Fibroblast of upper back skin (primary cell): ENCODE measurements around the gene NDUFC2.

ENCODE experiments used
- DNase-seq: peaks from one replicate; pipeline ENCODE4 v3.0.0-alpha.2; 2013

Gene NDUFC2

GRCh38 chr11:78025378-78025777, 54.3 kb downstream of the NDUFC2 start:
- DNase-seq, result no peak

GRCh38 chr11:78023426-78023825, 56.2 kb downstream of the NDUFC2 start:
- DNase-seq, result no peak

- peak; percentile 11 for DNase-seq
Measured at GRCh38 chr11:78022397-78023396, 57.0 kb downstream of the NDUFC2 start, which contains the start of gene KCTD14. Gene KCTD14, minus strand, starts transcription at chr11:78023276. Its CDS starts 27 bp downstream, at chr11:78023249.

GRCh38 chr11:78021611-78022010, 58.1 kb downstream of the NDUFC2 start:
- DNase-seq, result no peak

GRCh38 chr11:78020246-78020645, 59.4 kb downstream of the NDUFC2 start:
- DNase-seq, result no peak

GRCh38 chr11:78019808-78020207, 59.9 kb downstream of the NDUFC2 start:
- peak; percentile 49 for DNase-seq
